Peyer's patch (tissue), 4 donors: Measurements from ENCODE around the gene AGTPBP1. TPM values are rescaled to one million over a fixed set of nuclear protein-coding genes. Genes with fewer than 3 reads are reported as not detected.
"Not testable (repeated sequence)": the region's sequence is repeated elsewhere in the genome, so short reads cannot be mapped to it uniquely, and the experiment has no call there.

Experiments used
- DNase-seq, 3 donors: peaks; one replicate each; pipeline ENCODE4 v3.0.0-alpha.2; 2017 to 2019
- H3K27ac ChIP-seq, 4 donors: fragments of 200-600 bp; sonication (generic); one replicate each; pipeline ENCODE4 v1.5.1; 2016 to 2019
- H3K27me3 ChIP-seq, 2 donors: fragments of 200-600 bp; sonication (generic); one replicate each; pipeline ENCODE4 v1.5.1; 2019
- H3K36me3 ChIP-seq, 3 donors: fragments of 200-600 bp; sonication (generic); one replicate each; pipeline ENCODE4 v1.5.1; 2016 to 2019
- H3K4me1 ChIP-seq, 4 donors: fragments of 200-600 bp; sonication (generic); one replicate each; pipeline ENCODE4 v1.5.1; 2016 to 2019
- H3K4me3 ChIP-seq, 4 donors: fragments of 200-600 bp; sonication (generic); 1 replicate in 3 of 4; 2 replicates in 1 of 4; pipeline ENCODE4 v1.5.1; 2016 to 2019; ENCODE audit warnings: mild to moderate bottlenecking in 1 of 4
- H3K9me3 ChIP-seq, 4 donors: fragments of 200-600 bp; sonication (generic); one replicate each; pipeline ENCODE4 v1.5.1; 2016 to 2019; ENCODE audit warnings: mild to moderate bottlenecking in 1 of 4
- POLR2A ChIP-seq, 2 donors: fragments of 450-650 bp; IDR thresholded peaks; one replicate each; pipeline ENCODE4 v1.5.1; 2017; ENCODE audit warnings: antibody characterized with exemption in 2 of 2, mild to moderate bottlenecking in 2 of 2, moderate library complexity in 2 of 2
- total RNA-seq, 4 donors: library from RNA; depleted of rRNA; stranded (reverse); fragments of >200 nt; gene quantifications; one replicate each; pipeline ENCODE4 v1.1.0, GENCODE V29; 2016
- TF ChIP-seq, protein P1 (sequence below), 6 experiments: fragments of 450-650 bp in 4 of 6; fragments of 200-600 bp in 2 of 6; sonication (generic) in 1 of 6; IDR thresholded peaks; one replicate each; pipeline ENCODE4 v1.5.1; 2017 to 2019; ENCODE audit warnings: antibody characterized with exemption in 6 of 6, mild to moderate bottlenecking in 3 of 6, moderate library complexity in 1 of 6

The AGTPBP1 gene
- total RNA-seq, 4 donors from 2014 or later = 9.1 to 42.9 (median 13.0) TPM

DNA sequence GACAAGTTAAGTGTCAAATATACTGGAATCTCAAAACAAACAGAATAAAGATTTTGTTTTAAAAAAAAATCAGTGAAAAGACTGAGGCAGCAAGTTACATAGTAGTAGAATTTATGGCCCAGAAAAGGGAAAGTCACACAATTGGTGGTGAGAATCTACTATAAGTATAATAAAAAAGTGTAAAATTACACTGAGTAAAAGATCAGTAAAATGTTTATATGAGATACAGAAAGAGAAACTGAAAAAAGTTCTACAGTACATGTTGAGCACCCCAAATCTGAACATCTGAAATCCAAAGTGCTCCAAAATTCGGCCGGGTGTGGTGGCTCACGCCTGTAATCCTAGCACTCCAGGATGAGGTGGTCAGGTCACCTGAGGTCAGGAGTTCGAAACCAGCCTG is 15.0 kb downstream of the AGTPBP1 start:
- Histone ChIP-seq H3K36me3 (no peaks in the 10 kb centered on the region), H3K4me3 (no peak overlapping the region), H3K27ac (no peak overlapping the region), H3K9me3 (no peaks in the 10 kb centered on the region), H3K27me3 (no peaks in the 10 kb centered on the region), H3K4me1 (no peaks in the 10 kb centered on the region)
- no peak for TF ChIP-seq POLR2A (IDR thresholded peaks at IDR 0.05)
- TF ChIP-seq, protein P1, sequence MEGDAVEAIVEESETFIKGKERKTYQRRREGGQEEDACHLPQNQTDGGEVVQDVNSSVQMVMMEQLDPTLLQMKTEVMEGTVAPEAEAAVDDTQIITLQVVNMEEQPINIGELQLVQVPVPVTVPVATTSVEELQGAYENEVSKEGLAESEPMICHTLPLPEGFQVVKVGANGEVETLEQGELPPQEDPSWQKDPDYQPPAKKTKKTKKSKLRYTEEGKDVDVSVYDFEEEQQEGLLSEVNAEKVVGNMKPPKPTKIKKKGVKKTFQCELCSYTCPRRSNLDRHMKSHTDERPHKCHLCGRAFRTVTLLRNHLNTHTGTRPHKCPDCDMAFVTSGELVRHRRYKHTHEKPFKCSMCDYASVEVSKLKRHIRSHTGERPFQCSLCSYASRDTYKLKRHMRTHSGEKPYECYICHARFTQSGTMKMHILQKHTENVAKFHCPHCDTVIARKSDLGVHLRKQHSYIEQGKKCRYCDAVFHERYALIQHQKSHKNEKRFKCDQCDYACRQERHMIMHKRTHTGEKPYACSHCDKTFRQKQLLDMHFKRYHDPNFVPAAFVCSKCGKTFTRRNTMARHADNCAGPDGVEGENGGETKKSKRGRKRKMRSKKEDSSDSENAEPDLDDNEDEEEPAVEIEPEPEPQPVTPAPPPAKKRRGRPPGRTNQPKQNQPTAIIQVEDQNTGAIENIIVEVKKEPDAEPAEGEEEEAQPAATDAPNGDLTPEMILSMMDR (IDR thresholded peaks at IDR 0.05) = no peak
- no peak for DNase-seq

DNA sequence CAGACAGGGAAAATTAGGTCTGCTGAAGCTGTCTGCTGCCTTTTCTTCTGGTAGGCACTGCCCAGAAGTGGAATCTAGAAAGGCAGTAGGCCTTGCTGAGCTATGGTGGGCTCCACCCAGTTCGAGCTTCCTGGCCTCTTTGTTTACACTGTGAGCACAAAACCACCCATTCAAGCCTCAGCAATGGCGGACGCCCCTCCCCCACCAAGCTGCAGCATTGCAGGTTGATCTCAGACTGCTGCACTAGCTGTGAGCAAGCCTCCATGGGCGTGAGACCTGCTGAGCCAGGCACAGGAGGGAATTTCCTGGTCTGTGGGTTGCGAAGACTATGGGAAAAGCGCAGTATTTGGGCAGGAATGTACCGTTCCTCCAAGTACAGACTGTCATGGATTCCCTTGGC is 18.5 kb downstream of the AGTPBP1 start:
- H3K9me3 ChIP-seq = no peaks in the 10 kb centered on the region
- no peaks in the 10 kb centered on the region for H3K27me3 ChIP-seq
- H3K27ac ChIP-seq = no peak overlapping the region
- no peaks in the 10 kb centered on the region for H3K4me1 ChIP-seq
- H3K4me3 ChIP-seq = no peak overlapping the region
- DNase-seq = peak in 1 of 3 donors; percentile 27
- H3K36me3 ChIP-seq = no peaks in the 10 kb centered on the region
- TF ChIP-seq POLR2A (IDR thresholded peaks at IDR 0.05) = no peak
- TF ChIP-seq, protein P1 (IDR thresholded peaks at IDR 0.05) = no peak

DNA sequence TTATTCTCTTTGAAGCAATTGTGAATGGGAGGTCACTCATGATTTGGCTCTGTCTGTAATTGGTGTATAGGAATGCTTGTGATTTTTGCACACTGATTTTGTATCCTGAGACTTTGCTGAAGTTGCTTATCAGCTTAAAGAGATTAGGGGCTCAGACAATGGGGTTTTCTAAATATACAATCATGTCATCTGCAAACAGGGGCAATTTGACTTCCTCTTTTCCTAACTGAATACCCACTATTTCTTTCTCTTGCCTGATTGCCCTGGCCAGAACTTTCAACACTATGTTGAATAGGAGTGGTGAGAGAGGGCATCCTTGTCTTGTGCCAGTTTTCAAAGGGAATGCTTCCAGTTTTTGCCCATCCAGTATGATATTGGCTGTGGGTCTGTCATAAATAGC is 22.3 kb downstream of the AGTPBP1 start:
- DNase-seq, H3K27me3 ChIP-seq, H3K9me3 ChIP-seq, H3K4me3 ChIP-seq, H3K4me1 ChIP-seq, H3K36me3 ChIP-seq, H3K27ac ChIP-seq: not testable (repeated sequence)

DNA sequence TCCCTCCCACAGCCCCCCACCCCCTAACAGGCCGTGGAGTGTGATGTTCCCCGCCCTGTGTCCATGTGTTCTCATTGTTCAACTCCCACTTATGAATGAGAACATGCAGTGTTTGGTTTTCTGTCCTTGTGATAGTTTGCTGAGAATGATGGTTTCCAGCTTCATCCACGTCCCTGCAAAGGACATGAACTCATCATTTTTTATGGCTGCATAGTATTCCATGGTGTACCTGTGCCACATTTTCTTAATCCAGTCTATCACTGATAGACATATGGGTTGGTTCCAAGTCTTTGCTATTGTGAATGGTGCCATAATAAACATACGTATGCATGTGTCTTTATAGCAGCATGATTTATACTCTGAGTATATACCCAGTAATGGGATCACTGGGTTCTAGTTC is 23.9 kb downstream of the AGTPBP1 start:
- not testable (repeated sequence) for H3K27me3 ChIP-seq, DNase-seq, H3K4me3 ChIP-seq, H3K9me3 ChIP-seq, H3K4me1 ChIP-seq, H3K27ac ChIP-seq, H3K36me3 ChIP-seq

DNA sequence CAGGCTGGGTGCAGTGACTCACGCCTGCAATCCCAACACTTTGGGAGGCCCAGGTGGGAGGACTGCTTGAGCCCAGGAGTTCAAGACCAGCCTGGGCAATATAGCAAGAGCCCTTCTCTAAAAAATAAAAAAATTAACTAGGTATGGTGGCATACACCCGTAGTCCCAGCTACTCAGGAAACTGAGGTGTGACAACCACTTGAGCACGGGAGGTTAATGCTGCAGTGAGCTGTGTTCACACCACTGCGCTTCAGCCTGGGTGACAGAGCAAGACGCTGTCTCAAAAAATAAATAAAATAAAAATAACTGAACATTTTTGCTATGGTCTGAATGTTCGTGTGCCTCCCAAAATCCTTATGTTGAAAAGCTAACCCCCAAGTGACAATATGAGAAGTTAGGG is 24.5 kb downstream of the AGTPBP1 start:
- H3K4me3 ChIP-seq = no peak overlapping the region
- H3K27me3 ChIP-seq = no peaks in the 10 kb centered on the region
- H3K27ac ChIP-seq = no peak overlapping the region
- no peak for TF ChIP-seq POLR2A (IDR thresholded peaks at IDR 0.05)
- TF ChIP-seq, protein P1 (IDR thresholded peaks at IDR 0.05) = no peak
- H3K36me3 ChIP-seq = no peaks in the 10 kb centered on the region
- no peaks in the 10 kb centered on the region for H3K4me1 ChIP-seq
- no peaks in the 10 kb centered on the region for H3K9me3 ChIP-seq
- no peak for DNase-seq

DNA sequence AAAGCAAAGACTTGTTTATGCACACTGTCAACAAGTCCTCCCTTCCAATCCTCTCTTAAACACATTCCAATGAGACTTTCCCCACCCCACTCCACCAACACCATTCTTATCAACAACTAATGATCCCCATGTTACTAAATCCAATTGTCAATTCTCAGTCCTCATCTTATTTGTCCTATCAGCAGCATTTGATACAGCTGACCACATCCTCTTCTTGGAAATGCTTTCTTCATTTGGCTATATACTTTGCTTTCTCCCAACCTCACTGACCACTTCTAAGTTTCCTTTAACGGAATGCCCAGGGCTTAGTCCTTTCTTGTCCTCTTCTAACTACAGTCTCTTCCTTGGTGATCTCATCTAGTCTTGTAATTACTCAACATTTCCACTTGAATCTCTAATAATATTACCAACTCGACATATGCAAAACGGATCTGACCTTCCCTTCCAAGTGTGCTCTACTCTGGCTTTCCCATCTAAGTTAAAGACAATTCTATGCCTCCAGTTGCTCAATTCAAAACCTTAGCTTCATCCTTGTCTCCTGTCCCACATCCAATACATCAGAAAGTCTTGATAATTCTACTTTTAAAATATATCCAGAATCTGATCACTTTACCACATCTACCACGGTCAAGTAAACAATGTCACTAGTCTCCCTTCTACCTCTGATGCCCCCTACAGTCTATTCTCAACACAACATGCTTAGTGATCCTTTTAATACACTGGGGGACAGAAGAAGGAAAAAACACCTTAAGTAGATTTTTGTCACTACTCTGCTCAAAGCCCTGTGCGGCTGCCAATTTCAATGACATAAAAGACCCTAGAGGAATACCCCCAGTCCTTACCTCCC is 25.5 kb downstream of the AGTPBP1 start:
- no peak overlapping the region for H3K27ac ChIP-seq
- H3K4me3 ChIP-seq = no peak overlapping the region
- no peaks in the 10 kb centered on the region for H3K27me3 ChIP-seq
- no peaks in the 10 kb centered on the region for H3K9me3 ChIP-seq
- TF ChIP-seq POLR2A (IDR thresholded peaks at IDR 0.05) = no peak
- TF ChIP-seq, protein P1 (IDR thresholded peaks at IDR 0.05) = no peak
- no peak for DNase-seq
- H3K4me1 ChIP-seq = no peaks in the 10 kb centered on the region
- no peaks in the 10 kb centered on the region for H3K36me3 ChIP-seq

DNA sequence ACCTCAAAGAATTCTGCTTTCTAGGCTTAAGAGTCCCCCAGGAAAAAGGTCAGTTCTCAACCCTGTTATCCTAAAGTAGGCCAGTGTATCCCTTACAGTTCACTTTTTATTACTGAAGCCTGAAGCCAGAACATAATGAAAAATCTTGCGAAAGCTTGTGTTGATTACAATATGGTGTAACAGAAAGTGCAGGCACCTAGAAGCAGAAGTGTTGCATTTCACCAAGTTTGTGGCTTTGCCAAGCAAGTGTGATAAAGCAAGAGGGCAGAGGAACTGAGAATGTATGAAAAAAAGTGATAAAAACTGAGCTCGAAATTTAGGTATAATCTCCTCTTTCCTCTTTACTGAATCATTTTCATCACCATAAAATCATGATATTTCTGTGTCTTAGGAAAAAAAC is 26.2 kb downstream of the AGTPBP1 start:
- DNase-seq = no peak
- Histone ChIP-seq H3K36me3 (no peaks in the 10 kb centered on the region), H3K4me1 (no peaks in the 10 kb centered on the region), H3K27ac (no peak overlapping the region), H3K9me3 (no peaks in the 10 kb centered on the region), H3K4me3 (no peak overlapping the region), H3K27me3 (no peaks in the 10 kb centered on the region)
- no peak for TF ChIP-seq POLR2A (IDR thresholded peaks at IDR 0.05)
- TF ChIP-seq, protein P1 (IDR thresholded peaks at IDR 0.05) = no peak
